Cardiac atrium fibroblast (primary cell): ENCODE results near the gene PEX13. TPM values are rescaled to one million over a fixed set of nuclear protein-coding genes. Genes with fewer than 3 reads are reported as not detected.

Source experiments
- total RNA-seq: library from RNA; depleted of rRNA; stranded (reverse); fragments of >200 nt; gene quantifications from 2 replicates; pipeline ENCODE4 v1.2.3, GENCODE V29; 2015

Gene PEX13, protein sequence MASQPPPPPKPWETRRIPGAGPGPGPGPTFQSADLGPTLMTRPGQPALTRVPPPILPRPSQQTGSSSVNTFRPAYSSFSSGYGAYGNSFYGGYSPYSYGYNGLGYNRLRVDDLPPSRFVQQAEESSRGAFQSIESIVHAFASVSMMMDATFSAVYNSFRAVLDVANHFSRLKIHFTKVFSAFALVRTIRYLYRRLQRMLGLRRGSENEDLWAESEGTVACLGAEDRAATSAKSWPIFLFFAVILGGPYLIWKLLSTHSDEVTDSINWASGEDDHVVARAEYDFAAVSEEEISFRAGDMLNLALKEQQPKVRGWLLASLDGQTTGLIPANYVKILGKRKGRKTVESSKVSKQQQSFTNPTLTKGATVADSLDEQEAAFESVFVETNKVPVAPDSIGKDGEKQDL
- total RNA-seq: 30.6 and 32.7 TPM in 2 replicates

DNA sequence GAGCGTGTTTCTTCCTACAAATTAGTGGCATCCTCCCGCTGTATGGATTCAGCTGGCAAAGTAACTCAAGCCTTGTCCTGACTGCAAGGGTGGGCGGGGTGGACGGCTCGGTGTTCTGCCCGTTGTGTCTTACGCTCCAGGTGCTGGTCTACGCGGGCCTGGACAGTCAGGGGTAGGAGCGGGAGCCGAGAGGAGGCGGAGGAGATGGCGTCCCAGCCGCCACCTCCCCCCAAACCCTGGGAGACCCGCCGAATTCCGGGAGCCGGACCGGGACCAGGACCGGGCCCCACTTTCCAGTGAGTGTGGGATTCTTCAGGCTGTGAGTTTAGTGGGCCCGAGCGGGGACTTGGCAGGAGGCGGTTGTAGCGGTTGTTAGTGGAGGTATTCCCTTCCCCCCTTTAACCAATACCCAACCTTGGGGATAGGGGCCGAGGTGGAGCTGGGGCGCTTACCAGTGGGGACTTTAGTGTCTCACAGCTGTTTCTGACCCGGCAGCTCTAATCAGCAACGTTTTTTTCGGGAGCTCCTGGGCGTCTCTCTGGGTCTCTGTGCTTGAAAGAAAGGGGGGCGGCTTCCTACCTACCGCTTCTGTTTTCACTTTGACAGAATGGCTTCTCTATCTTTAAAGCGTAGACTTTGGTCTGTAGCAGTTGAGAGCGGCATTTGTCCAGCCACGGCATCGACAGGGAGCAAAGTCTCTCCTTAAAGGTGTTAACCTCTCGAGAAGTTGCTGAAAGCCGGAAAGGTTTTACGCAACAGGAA lies at the start of gene PEX13, which contains the start of gene PUS10:
Gene PEX13, plus strand, starts transcription at position 165 of the 762 bp plus-strand sequence. Its CDS starts 40 bp downstream, at position 205.
Gene PUS10, minus strand, starts transcription at position 700 of the 762 bp plus-strand sequence. CDS start 6,365 bp downstream, outside the sequence.

DNA sequence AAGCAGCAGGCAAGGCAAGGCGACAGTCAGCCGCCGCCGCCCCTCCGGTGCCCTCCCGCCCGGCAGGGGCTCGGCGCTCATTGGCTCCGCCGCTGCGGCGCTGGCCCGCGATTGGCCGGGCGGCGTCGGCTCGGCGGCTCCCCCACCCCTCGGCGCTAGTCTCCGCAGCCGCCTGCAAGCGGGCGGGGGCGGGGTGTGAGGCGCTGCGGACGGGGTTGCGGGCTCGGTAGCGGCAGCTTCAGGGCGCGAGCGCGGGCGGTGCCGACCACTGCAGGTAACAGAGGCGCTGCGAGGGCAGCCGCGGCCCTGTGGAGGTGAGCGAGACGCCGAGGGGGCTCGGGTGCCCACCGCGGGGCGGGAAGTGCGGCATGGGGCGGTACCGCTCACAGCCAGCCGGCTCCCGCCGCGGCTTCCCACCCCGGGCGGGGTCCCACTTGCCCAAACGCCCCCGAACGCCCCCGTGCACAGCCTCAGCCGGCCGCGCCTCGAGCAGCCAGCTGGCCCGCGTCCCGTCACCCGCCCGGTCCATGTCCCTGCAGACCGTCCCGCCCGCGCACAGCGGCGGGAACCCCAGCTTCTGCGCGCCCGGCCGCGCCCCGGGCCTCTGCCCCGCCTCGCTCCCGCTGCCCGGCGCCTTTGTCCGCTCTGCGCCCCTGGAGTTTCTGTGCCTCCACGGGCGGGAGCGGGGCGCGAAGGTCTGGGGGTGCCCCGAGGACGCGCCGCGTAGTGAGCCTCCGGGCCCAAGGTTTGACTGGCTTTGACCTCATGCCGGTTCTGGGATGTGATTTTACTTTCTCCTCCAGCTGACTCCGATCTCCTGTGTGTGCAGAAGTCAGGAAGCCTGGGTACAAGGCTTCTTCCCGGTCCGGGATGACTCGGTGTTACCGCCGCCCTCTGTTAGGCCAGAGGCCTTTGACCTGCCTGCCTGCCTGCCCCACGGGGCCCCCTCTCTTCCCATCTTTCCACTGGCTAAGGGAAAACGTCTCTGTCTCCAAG lies 48.5 kb downstream of the PEX13 start, which contains the start of gene SANBR:
Gene SANBR, plus strand, starts transcription at position 158 of the 996 bp plus-strand sequence. CDS start 4,480 bp downstream, outside the sequence.

Other genes with a start within 250 kb of the PEX13 start
- gene REL, start 136.1 kb upstream of the PEX13 start, total RNA-seq: 0.72 and 2.4 TPM in 2 replicates
- 5.7 and 24.6 TPM in 2 replicates for gene PUS10, start 535 bp downstream of the PEX13 start, total RNA-seq
- gene SANBR, start 48.2 kb downstream of the PEX13 start, total RNA-seq: 1.8 and 3.7 TPM in 2 replicates
- gene C2orf74, start 144.5 kb downstream of the PEX13 start, total RNA-seq: 2.3 and 5.3 TPM in 2 replicates